22Rv1 (cell line): ENCODE measurements around the gene DOCK3.
"Not testable (repeated sequence)": the region's sequence is repeated elsewhere in the genome, so short reads cannot be mapped to it uniquely, and the experiment has no call there.

ENCODE experiments used
- H3K27ac ChIP-seq: fragments of 450-650 bp; 2 replicates; pipeline ENCODE4 v1.5.1; 2017
- ZFX ChIP-seq: fragments of 450-650 bp; IDR thresholded peaks from 2 replicates; pipeline ENCODE4 v1.6.1; 2017; ENCODE audit warnings: antibody characterized with exemption, borderline replicate concordance
- TF ChIP-seq, protein P1 (sequence below): fragments of 450-650 bp; IDR thresholded peaks from 2 replicates; pipeline ENCODE4 v1.5.1; 2017; ENCODE audit warnings: mild to moderate bottlenecking

The DOCK3 gene

DNA sequence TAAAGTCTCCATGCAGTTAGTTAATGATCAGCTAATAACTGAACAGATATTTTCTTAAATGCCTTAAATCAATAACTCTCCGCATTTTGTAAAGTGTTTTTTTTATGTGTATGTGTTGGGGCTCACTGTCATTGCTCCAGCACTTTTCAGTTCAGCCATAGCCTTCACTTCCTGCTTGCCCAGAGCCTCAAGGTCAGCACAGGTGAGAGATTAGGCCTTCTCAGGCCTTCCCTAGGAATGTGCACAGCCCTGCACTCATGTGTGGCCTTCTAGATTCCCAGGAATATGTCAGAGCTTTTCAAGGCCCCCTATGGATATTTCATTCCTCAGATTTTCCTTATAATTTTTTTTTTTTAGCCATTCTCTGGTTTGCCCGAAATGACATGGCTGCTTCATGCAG is 632.7 kb downstream of the DOCK3 start:
- H3K27ac ChIP-seq, result no peak overlapping the region
- TF ChIP-seq, protein P1, sequence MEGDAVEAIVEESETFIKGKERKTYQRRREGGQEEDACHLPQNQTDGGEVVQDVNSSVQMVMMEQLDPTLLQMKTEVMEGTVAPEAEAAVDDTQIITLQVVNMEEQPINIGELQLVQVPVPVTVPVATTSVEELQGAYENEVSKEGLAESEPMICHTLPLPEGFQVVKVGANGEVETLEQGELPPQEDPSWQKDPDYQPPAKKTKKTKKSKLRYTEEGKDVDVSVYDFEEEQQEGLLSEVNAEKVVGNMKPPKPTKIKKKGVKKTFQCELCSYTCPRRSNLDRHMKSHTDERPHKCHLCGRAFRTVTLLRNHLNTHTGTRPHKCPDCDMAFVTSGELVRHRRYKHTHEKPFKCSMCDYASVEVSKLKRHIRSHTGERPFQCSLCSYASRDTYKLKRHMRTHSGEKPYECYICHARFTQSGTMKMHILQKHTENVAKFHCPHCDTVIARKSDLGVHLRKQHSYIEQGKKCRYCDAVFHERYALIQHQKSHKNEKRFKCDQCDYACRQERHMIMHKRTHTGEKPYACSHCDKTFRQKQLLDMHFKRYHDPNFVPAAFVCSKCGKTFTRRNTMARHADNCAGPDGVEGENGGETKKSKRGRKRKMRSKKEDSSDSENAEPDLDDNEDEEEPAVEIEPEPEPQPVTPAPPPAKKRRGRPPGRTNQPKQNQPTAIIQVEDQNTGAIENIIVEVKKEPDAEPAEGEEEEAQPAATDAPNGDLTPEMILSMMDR, result no peak
- TF ChIP-seq ZFX, result no peak

DNA sequence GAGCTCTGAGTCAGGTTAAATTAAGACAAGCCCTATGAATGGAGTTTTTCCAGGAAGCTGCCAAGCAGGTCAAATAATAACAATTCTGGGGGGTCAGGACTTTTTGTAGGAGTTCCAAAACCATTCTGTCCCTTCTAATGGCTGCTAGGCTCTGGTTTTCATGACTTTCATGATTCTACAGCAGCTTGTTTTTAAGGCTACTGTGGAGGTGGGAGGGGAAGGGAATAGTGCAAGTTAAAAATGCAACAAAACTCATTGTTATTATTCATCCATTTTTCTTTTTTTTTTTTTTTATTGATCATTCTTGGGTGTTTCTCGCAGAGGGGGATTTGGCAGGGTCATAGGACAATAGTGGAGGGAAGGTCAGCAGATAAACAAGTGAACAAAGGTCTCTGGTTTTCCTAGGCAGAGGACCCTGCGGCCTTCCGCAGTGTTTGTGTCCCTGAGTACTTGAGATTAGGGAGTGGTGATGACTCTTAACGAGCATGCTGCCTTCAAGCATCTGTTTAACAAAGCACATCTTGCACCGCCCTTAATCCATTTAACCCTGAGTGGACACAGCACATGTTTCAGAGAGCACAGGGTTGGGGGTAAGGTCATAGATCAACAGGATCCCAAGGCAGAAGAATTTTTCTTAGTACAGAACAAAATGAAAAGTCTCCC is 633.3 kb downstream of the DOCK3 start:
- H3K27ac ChIP-seq, result not testable (repeated sequence)

DNA sequence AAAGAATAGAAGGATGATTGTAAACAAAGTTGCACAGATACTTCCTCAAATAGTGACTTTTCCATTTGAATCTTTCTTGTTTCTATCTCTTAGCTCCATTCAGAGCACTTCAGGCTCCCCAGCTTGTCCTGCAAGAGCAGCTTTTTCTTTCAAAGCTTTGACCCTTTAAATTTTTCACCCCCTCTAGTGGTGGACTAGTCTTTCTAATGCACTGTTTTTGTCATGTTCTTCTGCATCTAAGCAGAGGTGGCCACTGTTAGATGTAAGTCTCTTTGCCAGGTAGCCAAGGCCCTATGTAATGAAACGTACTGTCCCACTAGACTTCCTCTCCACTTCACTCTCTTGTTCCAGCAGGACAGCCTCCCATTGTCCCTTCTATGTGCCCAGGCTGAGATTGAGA is 636.3 kb downstream of the DOCK3 start:
- TF ChIP-seq, protein P1, result peak; percentile 26
- TF ChIP-seq ZFX, result no peak

DNA sequence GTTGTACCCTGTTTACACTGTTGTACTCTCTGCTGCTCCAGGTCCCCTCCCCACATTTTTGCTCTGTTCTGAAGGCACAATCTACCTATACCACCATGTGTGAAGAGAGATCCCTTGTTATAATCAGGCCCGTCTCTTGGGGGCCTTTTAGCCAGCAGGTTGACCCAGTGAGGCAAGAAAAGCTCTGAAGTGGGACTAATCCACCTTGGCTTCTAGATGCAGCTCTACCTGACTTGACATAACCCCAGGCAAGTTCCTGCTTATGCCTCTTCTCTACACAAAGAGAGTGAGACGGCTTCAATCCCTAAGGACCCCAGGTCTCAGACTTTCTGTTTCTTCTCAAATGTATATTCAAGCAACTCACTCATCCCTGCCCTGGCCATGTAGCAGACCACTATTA is 653.5 kb downstream of the DOCK3 start:
- TF ChIP-seq, protein P1, result no peak
- TF ChIP-seq ZFX, result no peak
- H3K27ac ChIP-seq, result no peak overlapping the region

More for the DNA sequence above, 636.3 kb downstream of the DOCK3 start:
- no peak overlapping the region for H3K27ac ChIP-seq

DNA sequence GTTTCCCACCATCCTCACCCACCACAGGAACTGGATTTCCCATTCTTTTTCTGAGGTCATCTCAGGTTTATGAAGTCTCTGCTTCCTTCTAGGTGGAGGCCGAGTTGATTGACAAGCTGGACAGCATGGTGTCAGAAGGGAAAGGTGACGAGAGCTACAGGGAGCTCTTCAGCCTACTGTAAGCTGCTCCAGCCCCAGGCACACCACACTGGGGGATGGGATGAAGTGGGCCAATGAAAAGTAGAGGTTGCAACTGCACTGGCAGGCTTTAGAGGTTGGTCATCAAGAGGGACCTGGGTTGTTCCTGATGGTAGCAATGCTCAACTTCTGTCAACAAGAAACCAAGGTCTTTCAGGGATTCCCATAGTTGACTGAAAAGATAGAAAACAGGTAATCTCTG is 655.3 kb downstream of the DOCK3 start:
- TF ChIP-seq ZFX, result no peak
- TF ChIP-seq, protein P1, result no peak
- H3K27ac ChIP-seq, result no peak overlapping the region

DNA sequence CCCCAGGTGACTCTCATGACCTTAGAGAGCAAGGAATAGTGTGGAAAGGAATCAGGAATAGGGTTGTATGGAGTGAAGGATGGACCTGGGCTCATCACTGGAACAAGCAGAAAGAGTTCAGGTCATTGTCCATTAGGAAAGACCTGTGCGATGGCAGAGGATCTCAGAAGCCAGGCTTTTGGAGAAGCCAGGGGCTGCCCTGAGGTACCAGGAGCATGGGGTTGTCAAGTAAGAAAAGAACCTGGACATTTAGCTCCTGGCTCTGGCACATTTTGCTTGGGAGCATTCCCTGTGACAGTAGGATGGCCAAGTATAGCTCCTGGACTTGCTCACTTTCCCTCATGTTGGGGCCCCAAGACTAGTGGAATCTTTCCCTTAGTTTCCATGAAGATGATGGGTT is 657.4 kb downstream of the DOCK3 start:
- H3K27ac ChIP-seq, result no peak overlapping the region
- TF ChIP-seq, protein P1, result no peak
- TF ChIP-seq ZFX, result no peak

DNA sequence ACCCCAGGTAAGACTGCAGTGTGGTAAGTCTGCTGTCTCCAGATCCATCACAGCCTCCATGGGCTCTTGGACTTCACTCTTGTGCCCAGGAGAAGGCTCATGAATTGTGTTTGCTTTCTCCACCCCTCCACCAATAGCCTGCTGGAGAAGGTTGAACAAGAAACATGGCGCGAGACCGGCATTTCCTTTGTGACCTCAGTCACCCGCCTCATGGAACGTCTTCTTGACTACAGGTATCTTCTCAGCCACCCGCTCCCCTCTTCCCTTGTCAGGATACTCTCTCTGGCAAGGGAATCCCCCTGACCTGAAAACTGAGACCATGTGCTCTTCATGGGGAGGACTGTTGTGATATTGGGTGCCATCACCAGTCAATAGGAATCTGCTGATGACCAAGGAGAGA is 658.3 kb downstream of the DOCK3 start:
- TF ChIP-seq, protein P1, result no peak
- TF ChIP-seq ZFX, result no peak

DNA sequence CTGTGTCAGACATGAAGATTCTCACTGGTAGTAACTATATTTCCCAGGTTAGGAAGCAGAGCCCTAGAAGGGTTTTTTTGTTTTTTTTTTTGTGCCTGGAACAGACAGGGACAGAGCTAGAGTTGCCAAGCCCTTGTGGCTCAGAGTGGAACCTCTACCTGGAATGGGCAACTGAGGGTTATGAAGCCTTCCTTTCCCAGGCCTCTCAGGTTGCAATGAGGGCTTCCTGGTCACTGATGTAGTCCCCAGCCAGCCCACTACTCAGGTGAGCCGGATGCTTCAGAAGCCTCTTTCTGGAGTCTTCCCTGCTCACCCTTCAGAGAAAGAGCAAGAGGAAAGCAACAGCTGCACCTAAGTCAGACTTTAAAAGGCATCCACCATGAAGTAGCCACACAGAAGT is 661.5 kb downstream of the DOCK3 start:
- H3K27ac ChIP-seq, result no peak overlapping the region
- TF ChIP-seq, protein P1, result no peak
- TF ChIP-seq ZFX, result no peak

More for the DNA sequence above, 658.3 kb downstream of the DOCK3 start:
- H3K27ac ChIP-seq, result no peak overlapping the region
